K562 (cell line): ENCODE measurements around the gene MED15. TPM values are rescaled to one million over a fixed set of nuclear protein-coding genes. Genes with fewer than 3 reads are reported as not detected.
A peak's percentile ranks its signal among the peaks of the same experiment; 100 is the strongest.

Experiments
- ARID1B ChIP-seq: fragments of 450-650 bp; IDR thresholded peaks from 2 replicates; pipeline ENCODE4 v1.6.1; 2016; ENCODE audit warnings: antibody characterized with exemption, mild to moderate bottlenecking, inconsistent platforms
- BACH1 ChIP-seq: fragments of 200-800 bp; sonication (Bioruptor generic); IDR thresholded peaks from 2 replicates; pipeline ENCODE4 v1.6.1; 2016; ENCODE audit warnings: missing genetic modification characterization, missing compliant biosample characterization
- BCL6 ChIP-seq: fragments of 250-450 bp; sonication (Bioruptor Pico); IDR thresholded peaks from 2 replicates; pipeline ENCODE4 v1.4.0; 2020
- BRF2 ChIP-seq: IDR thresholded peaks from 3 replicates; pipeline ENCODE4 v1.6.1; 2011; ENCODE audit warnings: borderline replicate concordance, mild to moderate bottlenecking; ENCODE audit not compliant: insufficient read length, insufficient read depth
- EWSR1 ChIP-seq: fragments of 450-650 bp; IDR thresholded peaks from 2 replicates; pipeline ENCODE4 v1.6.1; 2018; ENCODE audit warnings: borderline replicate concordance, mild to moderate bottlenecking, low read depth, moderate library complexity; ENCODE audit not compliant: partially characterized antibody
- GABPB2 ChIP-seq: fragments of 250-450 bp; sonication (Bioruptor Pico); conservative IDR thresholded peaks from 2 replicates; pipeline ENCODE4 v1.5.1; 2021; ENCODE audit warnings: mild to moderate bottlenecking
- HDAC1 ChIP-seq, 2 experiments: fragments of 450-650 bp; IDR thresholded peaks; 2 replicates each; pipeline ENCODE4 v1.6.1; 2016 to 2017; ENCODE audit warnings: inconsistent platforms in 1 of 2, mild to moderate bottlenecking in 1 of 2, moderate library complexity in 1 of 2
- KAT8 ChIP-seq: fragments of 450-650 bp; IDR thresholded peaks from 2 replicates; pipeline ENCODE4 v1.6.1; 2016; ENCODE audit warnings: low read depth, mild to moderate bottlenecking
- MED1 ChIP-seq: sonication (generic); formaldehyde crosslinking; IDR thresholded peaks from 2 replicates; pipeline ENCODE4 v1.8.1; 2023; ENCODE audit warnings: missing genetic modification reagents, borderline replicate concordance
- NCOA2 ChIP-seq, 2 experiments: fragments of 450-650 bp; IDR thresholded peaks; 2 replicates each; pipeline ENCODE4 v1.6.1; 2018; ENCODE audit warnings: mild to moderate bottlenecking in 2 of 2, moderate library complexity in 1 of 2; ENCODE audit not compliant: partially characterized antibody in 2 of 2
- NFRKB ChIP-seq: fragments of 450-650 bp; IDR thresholded peaks from 2 replicates; pipeline ENCODE4 v1.6.1; 2016; ENCODE audit warnings: low read depth
- NR4A1 ChIP-seq, 2 experiments: fragments of 250-450 bp in 1 of 2; fragments of 450-650 bp in 1 of 2; sonication (Bioruptor Pico) in 1 of 2; IDR thresholded peaks; 2 replicates each; pipeline versions ENCODE4 v1.4.0 to v1.6.1; 2016 to 2020; ENCODE audit warnings: mild to moderate bottlenecking in 2 of 2, missing compliant biosample characterization in 1 of 2, missing genetic modification characterization in 1 of 2, moderate library complexity in 1 of 2
- PREB ChIP-seq: sonication (generic); formaldehyde crosslinking; IDR thresholded peaks from 2 replicates; pipeline ENCODE4 v1.8.1; 2023; ENCODE audit warnings: mild to moderate bottlenecking, missing genetic modification reagents
- ZFP30 ChIP-seq: fragments of 250-450 bp; sonication (Bioruptor Pico); IDR thresholded peaks from 2 replicates; pipeline ENCODE4 v1.8.0; 2022; ENCODE audit warnings: moderate library complexity, mild to moderate bottlenecking, inconsistent platforms, borderline replicate concordance
- ZNF318 ChIP-seq, 2 experiments: fragments of 450-650 bp; IDR thresholded peaks; 2 replicates each; pipeline ENCODE4 v1.6.1; 2016; ENCODE audit warnings: mild to moderate bottlenecking in 2 of 2, borderline replicate concordance in 1 of 2, low read depth in 1 of 2, moderate library complexity in 1 of 2
- ZNF512 ChIP-seq: IDR thresholded peaks from 2 replicates; pipeline ENCODE4 v1.6.1; 2016; ENCODE audit warnings: missing genetic modification characterization, missing compliant biosample characterization
- polyA plus RNA-seq, 8 experiments: library from polyadenylated mRNA; depleted of rRNA in 4 of 8; stranded (reverse) in 5 of 8; unstranded in 3 of 8; fragments of >200 nt; fragmentation: Nextera tagmentation in 2 of 8; fragmentation: Illumina TruSeq in 1 of 8; extraction: Ambion mirVana in 2 of 8; extraction: Trizol in 1 of 8; gene quantifications; 2 replicates each; pipeline versions ENCODE4 v1.2.1 to v1.2.3, GENCODE V29; 2011 to 2014; ENCODE audit warnings: inconsistent platforms in 1 of 8, missing spikeins in 1 of 8
- total RNA-seq, 7 experiments: library from RNA; depleted of rRNA in 6 of 7; stranded (reverse); fragments of >200 nt in 6 of 7; fragmentation: Illumina TruSeq in 2 of 7; extraction: Trizol in 2 of 7; gene quantifications; 2 replicates each; pipeline versions ENCODE4 v1.2.1 to v1.2.3, GENCODE V29; 2011 to 2021; ENCODE audit warnings: low replicate concordance in 1 of 7

The MED15 gene
- total and polyA plus RNA-seq, 9 of the 15 experiments (the other 6 are each of a cell fraction or from before 2014, with no cell fraction given) = 4.0 to 271 (median 60.1) TPM

- TF ChIP-seq ZNF318 (IDR thresholded peaks at IDR 0.05; ENCODE audit: borderline replicate concordance in 1 of 2, low read depth in 1 of 2) (no peak), MED1 (CRISPR knock-in tag) (0 out of 2 replicates have a peak, but pooled peaks have one; percentile 85), ARID1B (no peak), NCOA2 (IDR thresholded peaks at IDR 0.05; ENCODE audit: partially characterized antibody in 2 of 2) (no peak), PREB (CRISPR knock-in tag) (no peak), BCL6 (CRISPR knock-in tag) (no peak), KAT8 (no peak), NFRKB (no peak), BRF2 (no peak), GABPB2 (no peak), BACH1 (tag) (no peak), HDAC1 (IDR thresholded peaks at IDR 0.05) (no peak), NR4A1 (CRISPR knock-in tag; IDR thresholded peaks at IDR 0.05) (no peak; the same call in 1 of the 2 replicates), NR4A1 (tag; IDR thresholded peaks at IDR 0.05) (no peak), ZNF512 (tag) (no peak), ZFP30 (CRISPR knock-in tag) (0 out of 2 replicates have a peak, but pooled peaks have one; percentile 27), EWSR1 (no peak)
Measured at GRCh38 chr22:20578192-20578591, 70.8 kb downstream of the MED15 start (continued).
